ENCODE data around the gene ZNF888.
"Not testable (repeated sequence)": the region's sequence is repeated elsewhere in the genome, so short reads cannot be mapped to it uniquely, and the experiment has no call there.

Gene ZNF888

GRCh38 chr19:52942386-52943133 lies 19.3 kb upstream of the ZNF888 start:
- DNase-seq: peak; percentile 95
- Histone ChIP-seq H3K27ac (peak overlapping the region; percentile 91), H3K36me3 (peaks cover 5% of the 10 kb centered on the region), H3K9me3 (ENCODE audit: severe bottlenecking) (peaks cover 14% of the 10 kb centered on the region), H3K4me3 (ENCODE audit: low read depth, low read length) (peak overlapping the region; percentile 99), H3K27me3 (ENCODE audit: insufficient read depth, low read depth, severe bottlenecking) (no peaks in the 10 kb centered on the region)
- no peak for TF ChIP-seq CTCF (IDR thresholded peaks at IDR 0.05; ENCODE audit: low read depth, low read length)

- Histone ChIP-seq H3K4me3 (ENCODE audit: low read depth, low read length) (peak overlapping the region; percentile 99), H3K9me3 (ENCODE audit: severe bottlenecking) (peaks cover 8% of the 10 kb centered on the region), H3K27me3 (ENCODE audit: insufficient read depth, low read depth, severe bottlenecking) (no peaks in the 10 kb centered on the region), H3K27ac (peak overlapping the region; percentile 91), H3K36me3 (peaks cover 7% of the 10 kb centered on the region)
- no peak for TF ChIP-seq CTCF (IDR thresholded peaks at IDR 0.05; ENCODE audit: low read depth, low read length)
- DNase-seq: peak; percentile 55
Observed at GRCh38 chr19:52941941-52942385, 18.7 kb upstream of the ZNF888 start.

DNA sequence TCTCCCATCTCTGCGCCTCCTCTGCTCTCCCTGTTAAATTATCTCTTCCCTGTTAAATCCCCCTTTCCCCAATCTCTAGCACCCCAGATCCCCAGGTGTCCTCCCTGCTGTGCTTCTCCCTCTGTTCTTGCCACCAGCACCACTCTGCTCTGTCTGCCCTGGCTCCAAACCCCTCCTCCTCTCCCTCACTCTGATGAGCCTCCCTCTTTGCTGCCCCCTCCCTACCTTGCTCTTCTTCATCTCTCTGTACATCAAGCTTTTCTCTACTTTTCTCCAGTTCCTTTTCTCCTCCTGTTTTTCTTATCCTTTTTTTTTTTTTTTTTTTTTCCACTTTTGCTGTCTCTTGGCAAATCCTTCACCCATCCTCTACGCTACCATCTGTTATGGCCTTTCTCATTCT lies 18.3 kb upstream of the ZNF888 start:
- peak overlapping the region; percentile 91 for H3K27ac ChIP-seq
- peak overlapping the region; percentile 99 for H3K4me3 ChIP-seq (ENCODE audit: low read depth, low read length)
- H3K36me3 ChIP-seq: peaks cover 10% of the 10 kb centered on the region
- peak; percentile 59 for DNase-seq
- H3K27me3 ChIP-seq (ENCODE audit: insufficient read depth, low read depth, severe bottlenecking); H3K9me3 ChIP-seq (ENCODE audit: severe bottlenecking): not testable (repeated sequence)

DNA sequence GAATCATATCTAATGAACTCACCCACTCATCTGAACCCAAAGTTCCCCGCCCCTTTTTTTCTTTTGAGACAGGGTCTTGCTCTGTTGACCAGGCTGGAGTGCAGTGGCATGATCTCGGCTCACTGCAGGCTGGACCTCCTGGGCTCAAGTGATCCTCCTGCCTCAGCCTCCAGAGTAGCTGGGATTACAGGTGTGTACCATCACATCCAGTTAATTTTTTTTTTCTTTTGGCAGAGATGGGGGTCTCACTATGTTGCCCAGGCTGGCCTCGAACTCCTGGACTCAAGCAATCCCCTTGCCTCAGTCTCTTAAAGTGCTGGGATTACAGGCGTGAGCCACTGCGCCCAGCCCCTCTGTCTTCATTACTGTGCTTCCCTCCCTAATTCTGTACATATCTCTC lies 17.7 kb upstream of the ZNF888 start:
- DNase-seq; H3K27me3 ChIP-seq (ENCODE audit: insufficient read depth, low read depth, severe bottlenecking); H3K4me3 ChIP-seq (ENCODE audit: low read depth, low read length); H3K9me3 ChIP-seq (ENCODE audit: severe bottlenecking): not testable (repeated sequence)
- Histone ChIP-seq H3K27ac (peak overlapping the region; percentile 91; the same call in 1 of the 2 replicates), H3K36me3 (peaks cover 10% of the 10 kb centered on the region)

- H3K4me3 ChIP-seq (ENCODE audit: low read depth, low read length): no peak overlapping the region
- no peak overlapping the region for H3K27ac ChIP-seq
- no peak for TF ChIP-seq CTCF (IDR thresholded peaks at IDR 0.05; ENCODE audit: low read depth, low read length)
- DNase-seq: no peak
- no peaks in the 10 kb centered on the region for H3K9me3 ChIP-seq (ENCODE audit: severe bottlenecking)
- H3K27me3 ChIP-seq (ENCODE audit: insufficient read depth, low read depth, severe bottlenecking): no peaks in the 10 kb centered on the region
- H3K36me3 ChIP-seq: peaks cover 28% of the 10 kb centered on the region
Observed at GRCh38 chr19:52938761-52939160, 15.5 kb upstream of the ZNF888 start.

DNA sequence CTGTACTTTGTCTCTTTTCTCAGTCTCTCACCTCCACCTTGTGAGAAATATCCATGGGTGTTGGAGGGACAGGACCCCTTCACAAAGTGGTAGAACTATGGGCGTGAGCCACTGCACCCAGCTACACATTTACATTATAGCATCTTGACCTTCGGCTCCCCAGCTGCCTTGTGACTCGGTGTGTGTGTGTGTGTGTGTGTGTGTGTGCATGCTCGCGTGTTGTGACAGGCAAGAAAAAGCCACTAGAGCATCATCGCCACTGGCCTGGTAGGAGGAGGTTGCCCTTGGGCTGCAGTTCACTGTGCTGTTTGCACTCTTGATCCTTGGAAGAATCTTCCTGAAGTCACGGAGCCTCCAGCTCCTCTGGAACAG lies 13.7 kb upstream of the ZNF888 start:
- no peaks in the 10 kb centered on the region for H3K27me3 ChIP-seq (ENCODE audit: insufficient read depth, low read depth, severe bottlenecking)
- no peaks in the 10 kb centered on the region for H3K9me3 ChIP-seq (ENCODE audit: severe bottlenecking)
- H3K27ac ChIP-seq: peak overlapping the region; percentile 85
- H3K36me3 ChIP-seq: peaks cover 32% of the 10 kb centered on the region
- DNase-seq: no peak
- no peak for TF ChIP-seq CTCF (IDR thresholded peaks at IDR 0.05; ENCODE audit: low read depth, low read length)
- H3K4me3 ChIP-seq (ENCODE audit: low read depth, low read length): no peak overlapping the region

All from WERI-Rb-1 (cell line).